LNCaP clone FGC (cell line): Measurements from ENCODE around the gene USP6.
"Not testable (repeated sequence)": the region's sequence is repeated elsewhere in the genome, so short reads cannot be mapped to it uniquely, and the experiment has no call there.

Experiments
- DNase-seq: peaks from one replicate; pipeline ENCODE4 v3.0.0-alpha.2; 2011; ENCODE audit warnings: low read depth
- H3K4me3 ChIP-seq: 2 replicates; pipeline ENCODE4 v1.5.1; 2011; ENCODE audit warnings: mild to moderate bottlenecking, low read depth, low read length, control low read depth
- TF ChIP-seq, protein P1 (sequence below): IDR thresholded peaks from 2 replicates; pipeline ENCODE4 v1.5.1; 2012; ENCODE audit warnings: mild to moderate bottlenecking; ENCODE audit not compliant: control insufficient read depth, insufficient read depth; ENCODE audit errors: extremely low read depth

USP6 gene

DNA sequence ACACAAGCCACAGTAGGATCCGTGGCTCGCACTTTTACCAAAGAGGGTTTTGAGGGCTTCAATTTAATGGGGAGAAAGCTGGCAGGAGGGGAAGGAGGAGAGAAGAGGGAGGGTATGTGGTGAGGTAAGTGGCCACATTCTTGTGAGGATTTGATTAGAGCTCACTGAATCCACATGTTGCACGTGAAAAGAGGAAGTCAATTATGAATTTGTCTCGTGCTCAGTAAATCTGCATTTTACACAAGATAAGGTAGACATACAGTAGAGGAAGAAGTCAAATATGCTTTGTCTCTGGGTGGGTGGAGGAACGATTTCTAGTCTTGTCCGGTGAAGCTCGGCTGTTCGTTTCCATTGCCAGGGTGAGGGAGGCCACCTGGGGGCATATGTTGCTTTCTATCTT, 5.0 kb upstream of the USP6 start:
- DNase-seq: no peak
- H3K4me3 ChIP-seq: peak overlapping the region; percentile 93
- TF ChIP-seq, protein P1, sequence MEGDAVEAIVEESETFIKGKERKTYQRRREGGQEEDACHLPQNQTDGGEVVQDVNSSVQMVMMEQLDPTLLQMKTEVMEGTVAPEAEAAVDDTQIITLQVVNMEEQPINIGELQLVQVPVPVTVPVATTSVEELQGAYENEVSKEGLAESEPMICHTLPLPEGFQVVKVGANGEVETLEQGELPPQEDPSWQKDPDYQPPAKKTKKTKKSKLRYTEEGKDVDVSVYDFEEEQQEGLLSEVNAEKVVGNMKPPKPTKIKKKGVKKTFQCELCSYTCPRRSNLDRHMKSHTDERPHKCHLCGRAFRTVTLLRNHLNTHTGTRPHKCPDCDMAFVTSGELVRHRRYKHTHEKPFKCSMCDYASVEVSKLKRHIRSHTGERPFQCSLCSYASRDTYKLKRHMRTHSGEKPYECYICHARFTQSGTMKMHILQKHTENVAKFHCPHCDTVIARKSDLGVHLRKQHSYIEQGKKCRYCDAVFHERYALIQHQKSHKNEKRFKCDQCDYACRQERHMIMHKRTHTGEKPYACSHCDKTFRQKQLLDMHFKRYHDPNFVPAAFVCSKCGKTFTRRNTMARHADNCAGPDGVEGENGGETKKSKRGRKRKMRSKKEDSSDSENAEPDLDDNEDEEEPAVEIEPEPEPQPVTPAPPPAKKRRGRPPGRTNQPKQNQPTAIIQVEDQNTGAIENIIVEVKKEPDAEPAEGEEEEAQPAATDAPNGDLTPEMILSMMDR: no peak

DNA sequence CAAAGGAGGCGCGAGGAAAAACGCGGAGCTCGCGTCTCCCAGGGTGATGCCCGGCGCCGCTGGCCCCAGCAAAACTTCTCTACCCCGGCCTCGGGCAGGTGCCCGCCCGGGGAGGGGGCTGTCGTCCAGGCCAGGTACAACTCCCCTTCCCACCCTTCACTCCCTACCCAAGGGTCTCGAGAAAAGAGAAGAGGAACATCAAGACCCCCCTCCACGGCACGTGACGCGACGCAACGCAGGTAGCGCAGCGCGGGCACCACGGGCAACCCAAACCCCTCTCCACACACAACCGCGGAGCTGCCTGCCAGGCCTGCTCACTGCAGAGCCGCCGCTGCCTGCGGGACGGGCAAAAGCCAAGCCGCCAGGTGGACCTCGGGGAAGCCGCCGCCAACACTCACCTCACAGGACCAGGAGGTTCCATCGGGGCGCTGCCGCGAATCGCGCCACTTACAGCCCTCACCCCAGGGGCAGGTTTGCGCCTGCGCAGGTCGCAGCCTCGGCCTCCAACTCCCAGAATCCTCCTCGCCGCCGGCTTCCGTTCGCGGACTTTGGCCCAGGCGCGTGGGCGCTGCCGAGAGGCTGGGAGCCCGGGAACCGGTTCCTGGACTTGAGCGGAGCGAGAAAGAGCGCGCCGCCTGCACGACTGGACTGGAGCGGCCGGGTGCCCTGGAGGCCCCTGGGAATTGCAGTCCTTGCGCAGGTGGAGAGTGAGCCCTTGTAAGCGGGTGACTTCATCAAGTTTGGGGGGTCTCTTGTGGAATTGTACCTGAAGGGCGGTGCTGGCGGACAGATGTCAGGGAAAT, 4.2 kb upstream of the USP6 start, which contains the start of gene ZNF232:
ZNF232 (minus strand) TSS at position 477 of the 803 bp plus-strand sequence; CDS start at position 421, 56 bp downstream.
- TF ChIP-seq, protein P1: no peak
- peak within 1 kb of the TSS; percentile 93 for H3K4me3 ChIP-seq
- DNase-seq: peak; percentile 91

DNA sequence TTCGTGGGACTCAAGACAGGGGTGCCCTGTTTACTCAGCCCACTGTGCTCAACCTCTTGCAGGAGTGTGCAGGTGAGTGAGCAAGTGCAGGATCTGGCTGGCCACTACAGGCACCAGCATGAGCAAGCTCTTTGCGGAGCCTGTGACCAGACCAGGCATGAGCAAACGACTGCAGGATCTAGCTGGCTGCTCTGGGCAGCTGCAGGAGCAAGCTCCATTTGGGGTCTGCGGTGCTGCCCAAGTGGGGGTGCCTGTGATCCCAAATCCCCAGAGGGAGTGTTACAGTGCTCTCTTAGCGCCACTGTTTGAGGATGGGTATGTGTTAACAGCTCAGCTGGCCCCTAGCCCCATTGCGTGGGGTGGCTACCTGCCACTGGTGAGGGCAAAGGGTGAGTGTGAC, 2.4 kb downstream of the USP6 start:
- no peak for DNase-seq
- TF ChIP-seq, protein P1: no peak
- no peak overlapping the region for H3K4me3 ChIP-seq

DNA sequence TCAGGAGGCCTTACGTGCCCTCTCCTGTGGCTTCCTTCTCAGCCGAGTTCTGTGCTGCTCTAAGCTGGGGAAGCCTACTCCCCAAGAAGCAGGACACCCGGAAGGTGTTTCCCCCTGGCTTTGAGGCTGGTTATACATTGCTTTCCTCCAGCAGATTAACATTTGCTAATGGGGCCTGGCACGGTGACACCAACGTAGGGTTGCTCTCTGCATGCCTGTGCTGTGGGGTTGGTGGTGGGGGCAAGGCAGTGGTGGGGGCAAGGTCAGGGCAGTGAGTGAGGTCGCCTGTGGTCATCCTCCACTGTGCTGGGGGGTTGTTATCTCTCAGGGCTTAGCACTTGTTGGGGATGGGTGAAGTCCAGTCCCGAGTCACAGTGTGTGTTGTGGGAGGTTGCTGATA, 4.2 kb downstream of the USP6 start:
- TF ChIP-seq, protein P1: no peak
- no peak overlapping the region for H3K4me3 ChIP-seq
- no peak for DNase-seq

DNA sequence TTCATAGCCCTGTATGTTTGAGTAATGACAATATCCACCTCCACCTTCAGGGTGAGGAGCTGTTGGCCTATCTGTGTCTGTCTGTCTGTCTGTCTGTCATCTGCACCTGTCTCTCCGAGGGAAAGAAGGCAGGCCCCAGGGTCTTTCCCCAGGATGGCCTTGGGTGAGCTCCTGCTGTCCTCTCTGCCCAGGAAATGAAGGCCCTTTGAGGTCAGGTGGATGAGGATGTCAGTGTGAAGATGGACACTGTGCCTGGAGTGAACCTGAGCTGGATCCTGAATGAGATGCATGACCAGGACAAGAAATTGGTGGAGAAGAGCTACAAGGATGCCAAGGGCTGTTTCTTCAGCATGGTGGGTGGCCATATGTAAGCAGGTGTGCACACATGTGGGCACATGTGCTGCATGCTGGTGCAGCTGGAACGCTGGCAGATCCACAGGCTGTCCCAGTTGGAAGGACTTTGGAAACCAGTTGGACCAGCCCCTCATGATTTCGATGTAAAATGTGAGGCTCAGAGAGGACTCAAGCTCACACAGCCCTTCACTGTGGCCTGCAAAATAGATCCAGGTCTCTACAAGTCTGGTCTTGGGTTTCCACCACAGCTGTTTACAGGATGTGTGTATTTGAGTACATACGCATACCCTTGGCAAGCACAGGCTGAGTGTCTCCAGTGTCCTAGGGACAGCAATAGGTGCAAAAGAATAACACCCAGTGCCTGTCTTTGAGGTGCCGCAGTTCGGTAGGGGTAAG, 4.8 kb downstream of the USP6 start:
- not testable (repeated sequence) for DNase-seq, H3K4me3 ChIP-seq

DNA sequence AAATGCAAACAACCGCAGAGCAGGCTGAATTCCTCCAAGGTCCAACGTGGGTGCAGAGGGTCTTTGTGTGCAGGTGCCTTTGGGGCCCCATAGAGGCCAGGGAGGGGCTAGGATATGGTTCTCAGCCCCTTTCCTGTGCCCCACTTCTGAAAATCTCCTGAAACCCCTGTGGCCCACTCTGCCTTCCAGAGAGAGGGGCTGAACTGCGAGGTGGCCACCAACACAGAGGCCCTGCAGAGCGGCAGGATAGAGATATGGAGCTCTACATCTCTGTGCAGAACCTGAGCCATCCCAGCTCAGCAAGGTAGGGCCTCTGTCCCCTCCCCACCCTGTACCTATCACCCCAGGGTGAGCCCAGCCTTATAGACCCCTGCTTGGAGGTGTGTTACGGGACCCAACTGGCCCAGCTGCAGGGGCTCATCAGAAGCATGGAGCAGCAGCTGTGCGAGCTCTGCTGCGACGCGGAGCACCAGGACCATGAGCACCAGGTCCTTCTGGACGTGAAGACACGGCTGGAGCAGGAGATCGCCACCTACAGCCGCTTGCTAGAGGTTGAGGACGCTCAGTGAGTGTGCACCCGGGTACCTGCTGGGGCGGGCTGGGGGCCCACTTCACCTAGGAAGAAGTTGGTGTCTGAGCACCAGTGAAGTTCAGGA, 5.5 kb downstream of the USP6 start:
- TF ChIP-seq, protein P1: no peak
- no peak overlapping the region for H3K4me3 ChIP-seq

DNA sequence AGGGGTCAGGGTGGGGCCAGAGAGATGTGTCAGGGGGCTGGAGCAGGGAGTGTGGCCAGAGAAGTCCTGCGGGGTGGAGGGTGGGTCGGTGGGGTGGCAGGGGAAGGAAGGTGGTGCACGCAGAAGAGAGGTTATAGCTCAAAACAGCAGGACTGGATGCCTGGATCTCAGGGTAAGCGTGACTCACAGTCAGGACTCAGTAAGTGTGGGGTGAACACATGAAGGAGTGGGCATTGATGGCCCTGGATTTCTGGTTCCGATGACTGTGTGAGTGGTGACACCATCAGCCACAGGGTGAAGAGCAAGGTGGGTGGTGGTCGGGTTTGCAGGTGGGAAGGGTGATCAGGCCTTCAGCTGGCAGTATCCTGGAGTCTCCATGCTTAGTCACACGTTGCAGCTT, 6.2 kb downstream of the USP6 start:
- not testable (repeated sequence) for DNase-seq, H3K4me3 ChIP-seq

More for the DNA sequence above, 5.5 kb downstream of the USP6 start:
- DNase-seq: no peak
